WTC11 (cell line): ENCODE measurements around the gene RARB.

ENCODE experiments used
- CDX4 ChIP-seq: fragments of 250-450 bp; sonication (Bioruptor Pico); IDR thresholded peaks from 2 replicates; pipeline ENCODE4 v1.9.0; 2021; ENCODE audit warnings: moderate library complexity, mild to moderate bottlenecking, inconsistent platforms, borderline replicate concordance
- ESRRA ChIP-seq: sonication (generic); formaldehyde crosslinking; IDR thresholded peaks from 2 replicates; pipeline ENCODE4 v1.8.1; 2022; ENCODE audit warnings: mild to moderate bottlenecking, missing genetic modification reagents, borderline replicate concordance
- FOXJ3 ChIP-seq: sonication (generic); formaldehyde crosslinking; IDR thresholded peaks from 2 replicates; pipeline ENCODE4 v1.9.0; 2021; ENCODE audit warnings: missing genetic modification reagents, mild to moderate bottlenecking, borderline replicate concordance
- JUN ChIP-seq: sonication (generic); formaldehyde crosslinking; IDR thresholded peaks from 2 replicates; pipeline ENCODE4 v1.8.0; 2023; ENCODE audit warnings: mild to moderate bottlenecking, missing genetic modification reagents
- NFE2L1 ChIP-seq: sonication (generic); formaldehyde crosslinking; IDR thresholded peaks from 2 replicates; pipeline ENCODE4 v1.8.1; 2023; ENCODE audit warnings: missing genetic modification reagents
- NFYB ChIP-seq: sonication (generic); formaldehyde crosslinking; conservative IDR thresholded peaks from 2 replicates; pipeline ENCODE4 v1.8.0; 2022; ENCODE audit warnings: low read depth, missing genetic modification reagents
- PREB ChIP-seq: sonication (generic); formaldehyde crosslinking; IDR thresholded peaks from 2 replicates; pipeline ENCODE4 v1.8.1; 2022; ENCODE audit warnings: mild to moderate bottlenecking, missing genetic modification reagents, moderate library complexity, borderline replicate concordance
- SP1 ChIP-seq: sonication (generic); formaldehyde crosslinking; conservative IDR thresholded peaks from 2 replicates; pipeline ENCODE4 v1.8.1; 2022; ENCODE audit warnings: missing genetic modification reagents
- USF1 ChIP-seq: sonication (generic); formaldehyde crosslinking; IDR thresholded peaks from 2 replicates; pipeline ENCODE4 v1.8.0; 2022; ENCODE audit warnings: mild to moderate bottlenecking, missing genetic modification reagents
- ZBTB21 ChIP-seq: sonication (generic); formaldehyde crosslinking; IDR thresholded peaks from 2 replicates; pipeline ENCODE4 v1.8.1; 2023; ENCODE audit warnings: mild to moderate bottlenecking, missing genetic modification reagents, borderline replicate concordance
- ZNF263 ChIP-seq: sonication (generic); formaldehyde crosslinking; IDR thresholded peaks from 2 replicates; pipeline ENCODE4 v1.8.1; 2022; ENCODE audit warnings: low read depth, mild to moderate bottlenecking, moderate library complexity, missing genetic modification reagents
- TF ChIP-seq, protein P1 (sequence below): sonication (generic); formaldehyde crosslinking; IDR thresholded peaks from 2 replicates; pipeline ENCODE4 v1.8.0; 2023; ENCODE audit warnings: missing genetic modification reagents, mild to moderate bottlenecking, borderline replicate concordance
- TF ChIP-seq, protein P2 (sequence below): fragments of 200-600 bp; IDR thresholded peaks from 2 replicates; pipeline ENCODE4 v1.8.0; 2022; ENCODE audit warnings: antibody characterized with exemption
- TF ChIP-seq, protein P3 (sequence below): sonication (generic); formaldehyde crosslinking; IDR thresholded peaks from 2 replicates; pipeline ENCODE4 v1.8.1; 2023; ENCODE audit warnings: mild to moderate bottlenecking, missing genetic modification reagents, moderate library complexity

DNA sequence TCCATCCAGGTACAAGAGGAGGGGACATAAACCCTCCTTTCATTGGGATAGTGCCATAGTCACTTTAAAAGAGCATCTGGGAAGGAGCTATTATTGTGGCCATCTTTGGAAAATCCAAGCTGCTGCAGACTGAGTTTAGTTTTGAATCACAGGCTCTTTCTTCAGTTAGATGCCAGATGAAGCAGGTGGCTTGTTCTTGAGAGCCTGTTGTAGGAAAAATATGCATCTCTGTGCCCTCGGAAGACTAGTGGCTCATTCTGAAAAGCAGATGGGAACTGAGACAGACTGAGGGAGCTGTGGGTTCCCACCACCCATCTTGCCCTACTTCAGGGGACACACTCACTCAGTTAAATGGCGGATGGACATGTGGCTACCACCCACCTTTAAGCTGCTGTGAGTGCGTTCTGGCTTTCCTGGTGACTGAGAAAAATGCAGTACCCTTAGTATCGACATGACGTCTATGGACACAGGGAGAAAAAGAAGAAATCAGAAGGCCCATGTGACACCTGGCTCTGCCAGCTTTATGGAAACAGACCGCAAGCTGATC, 50.2 kb downstream of the RARB start:
- TF ChIP-seq FOXJ3 (CRISPR knock-in tag) (no peak), ZBTB21 (CRISPR knock-in tag) (no peak), NFE2L1 (CRISPR knock-in tag) (no peak), PREB (CRISPR knock-in tag) (no peak), NFYB (CRISPR knock-in tag) (no peak), USF1 (CRISPR knock-in tag) (no peak), SP1 (no peak), CDX4 (no peak), JUN (CRISPR knock-in tag) (no peak), ZNF263 (CRISPR knock-in tag) (no peak), ESRRA (no peak)
- TF ChIP-seq, protein P1, sequence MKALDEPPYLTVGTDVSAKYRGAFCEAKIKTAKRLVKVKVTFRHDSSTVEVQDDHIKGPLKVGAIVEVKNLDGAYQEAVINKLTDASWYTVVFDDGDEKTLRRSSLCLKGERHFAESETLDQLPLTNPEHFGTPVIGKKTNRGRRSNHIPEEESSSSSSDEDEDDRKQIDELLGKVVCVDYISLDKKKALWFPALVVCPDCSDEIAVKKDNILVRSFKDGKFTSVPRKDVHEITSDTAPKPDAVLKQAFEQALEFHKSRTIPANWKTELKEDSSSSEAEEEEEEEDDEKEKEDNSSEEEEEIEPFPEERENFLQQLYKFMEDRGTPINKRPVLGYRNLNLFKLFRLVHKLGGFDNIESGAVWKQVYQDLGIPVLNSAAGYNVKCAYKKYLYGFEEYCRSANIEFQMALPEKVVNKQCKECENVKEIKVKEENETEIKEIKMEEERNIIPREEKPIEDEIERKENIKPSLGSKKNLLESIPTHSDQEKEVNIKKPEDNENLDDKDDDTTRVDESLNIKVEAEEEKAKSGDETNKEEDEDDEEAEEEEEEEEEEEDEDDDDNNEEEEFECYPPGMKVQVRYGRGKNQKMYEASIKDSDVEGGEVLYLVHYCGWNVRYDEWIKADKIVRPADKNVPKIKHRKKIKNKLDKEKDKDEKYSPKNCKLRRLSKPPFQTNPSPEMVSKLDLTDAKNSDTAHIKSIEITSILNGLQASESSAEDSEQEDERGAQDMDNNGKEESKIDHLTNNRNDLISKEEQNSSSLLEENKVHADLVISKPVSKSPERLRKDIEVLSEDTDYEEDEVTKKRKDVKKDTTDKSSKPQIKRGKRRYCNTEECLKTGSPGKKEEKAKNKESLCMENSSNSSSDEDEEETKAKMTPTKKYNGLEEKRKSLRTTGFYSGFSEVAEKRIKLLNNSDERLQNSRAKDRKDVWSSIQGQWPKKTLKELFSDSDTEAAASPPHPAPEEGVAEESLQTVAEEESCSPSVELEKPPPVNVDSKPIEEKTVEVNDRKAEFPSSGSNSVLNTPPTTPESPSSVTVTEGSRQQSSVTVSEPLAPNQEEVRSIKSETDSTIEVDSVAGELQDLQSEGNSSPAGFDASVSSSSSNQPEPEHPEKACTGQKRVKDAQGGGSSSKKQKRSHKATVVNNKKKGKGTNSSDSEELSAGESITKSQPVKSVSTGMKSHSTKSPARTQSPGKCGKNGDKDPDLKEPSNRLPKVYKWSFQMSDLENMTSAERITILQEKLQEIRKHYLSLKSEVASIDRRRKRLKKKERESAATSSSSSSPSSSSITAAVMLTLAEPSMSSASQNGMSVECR (CRISPR knock-in tag) = no peak
- TF ChIP-seq, protein P2, sequence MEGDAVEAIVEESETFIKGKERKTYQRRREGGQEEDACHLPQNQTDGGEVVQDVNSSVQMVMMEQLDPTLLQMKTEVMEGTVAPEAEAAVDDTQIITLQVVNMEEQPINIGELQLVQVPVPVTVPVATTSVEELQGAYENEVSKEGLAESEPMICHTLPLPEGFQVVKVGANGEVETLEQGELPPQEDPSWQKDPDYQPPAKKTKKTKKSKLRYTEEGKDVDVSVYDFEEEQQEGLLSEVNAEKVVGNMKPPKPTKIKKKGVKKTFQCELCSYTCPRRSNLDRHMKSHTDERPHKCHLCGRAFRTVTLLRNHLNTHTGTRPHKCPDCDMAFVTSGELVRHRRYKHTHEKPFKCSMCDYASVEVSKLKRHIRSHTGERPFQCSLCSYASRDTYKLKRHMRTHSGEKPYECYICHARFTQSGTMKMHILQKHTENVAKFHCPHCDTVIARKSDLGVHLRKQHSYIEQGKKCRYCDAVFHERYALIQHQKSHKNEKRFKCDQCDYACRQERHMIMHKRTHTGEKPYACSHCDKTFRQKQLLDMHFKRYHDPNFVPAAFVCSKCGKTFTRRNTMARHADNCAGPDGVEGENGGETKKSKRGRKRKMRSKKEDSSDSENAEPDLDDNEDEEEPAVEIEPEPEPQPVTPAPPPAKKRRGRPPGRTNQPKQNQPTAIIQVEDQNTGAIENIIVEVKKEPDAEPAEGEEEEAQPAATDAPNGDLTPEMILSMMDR = no peak
- TF ChIP-seq, protein P3, sequence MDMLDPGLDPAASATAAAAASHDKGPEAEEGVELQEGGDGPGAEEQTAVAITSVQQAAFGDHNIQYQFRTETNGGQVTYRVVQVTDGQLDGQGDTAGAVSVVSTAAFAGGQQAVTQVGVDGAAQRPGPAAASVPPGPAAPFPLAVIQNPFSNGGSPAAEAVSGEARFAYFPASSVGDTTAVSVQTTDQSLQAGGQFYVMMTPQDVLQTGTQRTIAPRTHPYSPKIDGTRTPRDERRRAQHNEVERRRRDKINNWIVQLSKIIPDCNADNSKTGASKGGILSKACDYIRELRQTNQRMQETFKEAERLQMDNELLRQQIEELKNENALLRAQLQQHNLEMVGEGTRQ (CRISPR knock-in tag) = no peak
